NCI-H2029 treated with DMSO at 0.1 percent for 48 hours (cell line): ENCODE measurements around the gene CCDC69.
A peak's percentile ranks its signal among the peaks of the same experiment; 100 is the strongest.
"Not testable (repeated sequence)": the region's sequence is repeated elsewhere in the genome, so short reads cannot be mapped to it uniquely, and the experiment has no call there.

Experiments used
- DNase-seq: peaks from one replicate; lab custom pipeline; 2025; lab: John Stamatoyannopoulos, UW

Gene CCDC69

GRCh38 chr5:151192626-151193025 lies 31.3 kb downstream of the CCDC69 start:
- no peak for DNase-seq

GRCh38 chr5:151191661-151192060 lies 32.2 kb downstream of the CCDC69 start:
- DNase-seq = no peak

DNA sequence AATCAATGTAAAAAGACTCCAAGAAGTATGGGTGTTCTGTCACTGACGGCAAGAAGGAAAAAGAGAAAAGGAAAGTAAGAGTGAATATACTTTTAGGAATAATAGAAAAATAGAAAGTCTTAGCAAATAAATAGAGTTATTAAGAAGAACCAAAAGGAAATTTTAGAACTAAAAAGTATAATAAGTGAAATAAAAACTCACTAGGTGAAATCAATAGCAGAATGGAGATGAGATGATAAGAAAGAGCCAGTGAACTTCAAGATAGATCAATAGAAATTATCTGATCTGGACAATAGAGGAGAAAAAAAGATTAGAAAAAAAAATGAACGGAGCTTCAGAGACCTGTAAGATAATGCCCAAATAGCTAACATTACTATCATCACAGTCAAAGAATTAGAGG lies 34.7 kb downstream of the CCDC69 start:
- DNase-seq = no peak

DNA sequence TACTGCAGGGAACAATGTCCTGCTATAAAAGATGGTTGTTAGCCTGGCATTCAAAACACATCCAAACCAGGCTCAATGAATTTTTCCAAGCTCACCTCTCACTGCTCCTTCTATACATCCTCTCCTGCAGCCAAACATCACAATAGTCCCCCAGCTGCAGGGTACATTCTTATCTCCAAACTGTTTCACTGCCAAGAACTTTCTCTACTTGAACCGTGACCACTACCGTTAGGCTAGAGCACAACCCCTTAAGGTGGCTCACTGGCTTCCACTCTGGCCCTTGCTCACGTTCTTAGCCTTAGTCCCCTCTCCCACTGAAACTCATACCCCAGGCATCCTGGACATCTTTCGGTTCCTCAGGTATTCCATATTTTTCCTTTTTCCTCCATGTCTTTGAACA lies 37.4 kb downstream of the CCDC69 start:
- DNase-seq = no peak

DNA sequence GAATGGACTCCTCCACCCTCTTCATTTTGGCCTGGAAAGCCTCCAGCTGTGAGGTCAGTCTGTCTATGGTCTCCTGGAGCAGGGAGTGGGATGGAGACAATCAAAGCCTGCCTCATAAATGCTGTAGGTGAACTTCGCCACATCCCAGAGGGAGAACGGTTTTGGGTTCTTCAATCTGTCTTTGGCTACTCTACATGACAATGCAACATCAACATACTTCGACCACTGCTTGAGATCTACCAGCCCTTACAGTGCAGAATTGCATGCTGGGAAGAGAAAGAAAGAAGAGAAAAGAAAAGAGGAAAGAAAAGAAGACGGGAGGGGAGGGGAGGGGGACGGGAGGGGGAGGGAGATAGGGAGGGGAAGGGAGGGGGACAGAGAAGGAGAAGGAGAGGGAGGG lies 37.8 kb downstream of the CCDC69 start:
- no peak for DNase-seq

DNA sequence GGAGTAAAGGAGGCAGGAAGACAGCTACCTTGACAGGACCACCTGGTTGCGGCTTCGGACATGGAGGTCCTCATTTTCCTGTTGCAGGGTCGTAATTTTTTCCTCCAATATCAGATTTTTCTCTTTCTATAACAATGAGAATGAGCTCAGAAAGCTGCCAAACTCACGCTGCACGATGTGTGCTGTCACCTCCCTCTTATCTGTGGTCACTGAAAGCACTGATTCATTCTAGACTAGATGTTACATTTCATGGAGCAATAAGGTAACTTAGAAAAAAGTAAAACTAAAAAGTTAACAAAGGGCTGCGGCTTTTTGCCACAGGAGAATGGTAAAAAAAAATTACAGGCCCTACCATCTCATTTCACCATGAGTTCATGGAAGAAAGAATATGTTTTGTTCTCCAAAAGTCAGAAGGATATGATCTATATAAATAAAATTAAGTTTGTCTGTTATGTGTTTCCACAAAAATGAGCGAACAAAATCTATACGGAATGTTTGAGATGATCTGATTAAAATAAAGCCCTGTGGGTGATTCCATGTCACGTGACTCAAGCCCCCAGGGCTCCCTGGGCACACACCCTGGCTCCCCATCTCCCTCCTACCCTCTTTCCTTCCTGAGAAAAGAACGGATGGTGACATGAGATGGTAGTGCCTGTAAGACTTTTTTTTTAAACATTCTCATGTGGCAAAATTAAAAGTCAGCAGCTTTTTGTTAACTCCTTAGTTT lies 39.4 kb downstream of the CCDC69 start:
- DNase-seq = no peak

DNA sequence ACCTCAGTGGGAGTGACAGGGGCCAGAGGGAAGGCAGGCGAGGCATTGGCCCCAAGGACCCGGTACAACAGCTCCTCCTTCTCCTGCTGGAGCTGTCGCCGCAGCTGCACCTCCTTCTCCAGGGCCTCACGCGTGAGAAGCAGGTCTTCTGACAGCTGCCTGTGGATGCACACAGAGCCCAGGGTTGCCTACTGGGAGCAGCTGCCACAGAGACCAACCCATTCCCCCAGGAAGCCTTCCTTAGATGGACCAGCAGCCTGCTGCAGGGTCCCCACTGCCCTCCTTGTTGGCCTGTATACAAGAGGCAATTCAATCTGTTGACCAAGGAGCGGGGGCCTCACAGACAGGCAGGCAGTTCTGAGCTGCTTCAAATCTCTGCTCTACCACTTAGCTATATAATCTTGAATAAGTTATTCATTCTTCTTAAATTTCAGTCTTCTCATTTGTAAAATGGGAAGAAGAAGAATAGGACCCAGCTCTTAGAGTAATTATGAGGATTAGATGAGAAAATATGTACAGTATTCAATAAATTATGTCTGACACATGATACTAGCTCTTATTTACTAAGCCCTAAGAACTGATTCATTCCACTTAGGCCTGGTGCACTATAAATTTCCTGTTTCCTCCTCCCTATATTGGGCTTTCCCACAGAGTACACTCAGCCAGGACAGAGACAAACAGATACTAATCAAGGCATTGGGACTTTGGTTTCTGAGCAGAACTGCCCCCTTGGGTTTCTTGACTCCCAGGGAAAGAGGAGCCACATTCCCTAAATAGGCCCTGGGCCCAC lies 40.2 kb downstream of the CCDC69 start:
- peak; percentile 15 for DNase-seq

- DNase-seq = no peak
Measured at GRCh38 chr5:151182976-151183375, 40.9 kb downstream of the CCDC69 start.

DNA sequence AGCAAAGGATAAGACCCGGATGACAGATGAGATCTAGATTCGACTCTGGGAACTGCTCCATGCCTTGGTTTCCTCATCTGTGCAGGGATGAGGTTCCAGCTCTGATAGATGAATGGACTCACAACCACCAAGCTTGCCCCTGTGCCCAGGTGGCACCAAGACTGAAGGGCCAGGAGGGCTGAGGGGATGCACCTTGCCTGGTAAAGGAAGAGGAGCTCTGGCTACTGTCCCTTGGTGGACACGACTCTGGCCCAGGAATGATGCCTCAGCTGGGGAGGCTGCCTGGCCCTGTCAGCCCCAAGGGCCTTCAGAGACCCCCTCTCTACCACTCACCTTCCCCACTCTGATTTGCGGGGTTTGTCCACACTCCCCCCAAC lies 41.4 kb downstream of the CCDC69 start:
- no peak for DNase-seq

DNA sequence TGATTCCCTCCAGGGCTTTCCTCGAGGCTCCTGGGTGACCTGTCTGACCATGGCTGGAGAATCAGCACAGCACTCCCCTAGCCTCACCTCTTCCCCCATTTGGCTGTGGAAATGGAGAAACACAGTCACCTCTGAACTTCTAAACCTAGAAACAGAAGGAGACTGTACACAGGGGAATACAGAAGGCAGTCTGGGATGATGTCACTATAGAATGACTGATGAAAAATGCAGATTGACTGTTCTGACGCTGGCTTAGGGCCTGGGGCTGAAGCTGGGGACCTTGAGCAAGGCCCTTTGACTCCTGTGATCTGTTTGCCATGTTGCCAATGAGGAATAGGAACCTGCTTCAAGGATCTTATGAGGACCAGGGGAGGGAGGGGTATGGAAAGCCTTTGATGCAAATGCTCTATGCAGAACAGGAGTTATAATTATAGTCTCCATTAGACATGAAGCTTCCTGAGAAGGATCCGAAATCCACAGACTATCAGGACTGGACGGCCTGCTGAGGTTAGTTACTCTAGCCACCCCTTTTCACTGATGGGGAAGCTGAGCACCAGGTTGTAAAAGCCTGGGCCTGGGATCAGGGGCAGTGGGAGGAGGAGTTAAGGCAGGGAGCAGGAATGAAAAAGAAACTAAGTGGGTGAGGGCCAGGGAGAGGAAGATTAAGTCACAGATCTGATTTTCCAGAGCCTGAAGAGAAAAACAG lies 41.9 kb downstream of the CCDC69 start:
- no peak for DNase-seq

DNA sequence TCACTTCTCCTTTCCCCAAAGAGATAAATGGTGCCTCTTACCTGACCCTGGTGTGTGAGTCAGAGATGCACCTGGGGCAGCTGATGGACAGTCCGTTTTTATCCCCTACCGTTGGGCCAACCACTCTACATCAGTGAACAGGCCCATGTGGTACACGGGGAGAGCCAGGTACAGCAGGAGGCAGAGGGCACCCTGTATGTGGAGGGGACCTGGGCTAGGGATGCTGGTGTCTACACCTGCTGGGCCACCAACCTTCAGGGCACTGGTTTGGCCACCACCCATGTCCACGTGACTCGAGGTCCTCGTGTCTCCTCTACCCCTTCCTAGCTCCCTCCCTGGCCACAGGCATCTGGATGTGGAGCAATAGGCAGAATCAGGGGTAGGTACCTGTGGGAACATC lies 43.6 kb downstream of the CCDC69 start:
- DNase-seq = no peak

- no peak for DNase-seq
Measured at GRCh38 chr5:151179489-151179840, 44.4 kb downstream of the CCDC69 start.

- no peak for DNase-seq
Measured at GRCh38 chr5:151178777-151179488, 45.0 kb downstream of the CCDC69 start.

DNA sequence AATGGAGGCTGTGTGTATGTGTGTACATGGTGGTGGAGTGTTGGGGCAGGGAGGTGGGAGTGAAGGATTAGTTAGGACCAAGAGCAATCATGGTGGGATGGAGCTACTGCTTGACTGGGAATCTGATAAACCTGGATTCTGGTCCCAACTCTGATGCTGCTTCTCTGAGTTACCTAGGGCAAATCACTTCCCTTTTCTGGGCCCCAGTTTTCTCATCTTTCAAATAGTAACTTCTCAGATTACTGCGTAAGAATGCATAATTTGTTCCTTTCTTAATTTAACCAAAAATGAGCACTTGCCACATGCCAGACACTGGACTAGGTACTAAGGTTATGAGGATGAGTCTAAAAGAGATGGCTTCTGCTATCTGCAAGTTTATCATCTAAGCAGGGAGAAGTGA lies 45.5 kb downstream of the CCDC69 start:
- no peak for DNase-seq

- not testable (repeated sequence) for DNase-seq
Measured at GRCh38 chr5:151176268-151176667, 47.6 kb downstream of the CCDC69 start.

- DNase-seq = no peak
Measured at GRCh38 chr5:151174612-151175101, 49.2 kb downstream of the CCDC69 start.

- DNase-seq = no peak
Measured at GRCh38 chr5:151173711-151174611, 49.9 kb downstream of the CCDC69 start.

- no peak for DNase-seq
Measured at GRCh38 chr5:151171529-151171928, 52.4 kb downstream of the CCDC69 start.

DNA sequence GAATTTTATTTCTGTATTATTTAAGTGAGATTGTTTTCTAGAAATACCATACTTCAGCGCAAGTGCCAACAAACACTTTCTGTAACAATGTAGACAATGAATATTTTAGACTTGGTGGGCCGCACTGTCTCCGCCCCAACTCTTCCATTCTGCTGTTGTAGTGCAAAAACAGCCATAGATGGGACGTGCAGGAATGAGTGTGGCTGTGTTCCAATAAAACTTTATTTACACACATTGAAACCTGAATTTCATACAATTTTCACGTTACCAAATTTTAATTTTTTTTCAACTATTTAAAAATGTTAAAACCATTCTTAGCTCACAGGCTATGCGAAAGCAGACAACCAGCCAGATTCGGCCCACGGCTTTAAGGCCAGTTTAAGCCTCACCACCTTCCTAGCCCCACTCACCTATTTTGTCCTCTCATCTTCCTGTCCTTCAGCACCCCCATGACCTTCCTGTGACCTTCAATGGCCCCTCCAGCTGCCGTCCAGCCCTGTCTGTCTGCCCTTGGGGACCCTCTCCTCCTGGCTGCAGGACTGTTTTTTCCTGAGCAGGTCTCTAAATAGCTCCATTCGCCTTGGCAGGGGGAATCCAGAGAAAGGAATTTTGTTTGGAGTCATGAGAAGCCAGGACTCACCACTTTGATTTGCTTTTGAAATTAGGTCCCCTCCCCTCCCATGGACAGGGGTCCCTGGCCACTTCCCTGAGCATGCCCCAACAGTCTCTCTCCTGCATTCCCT lies 55.1 kb downstream of the CCDC69 start:
- DNase-seq = no peak

- no peak for DNase-seq
Measured at GRCh38 chr5:151167022-151167421, 56.9 kb downstream of the CCDC69 start.
